HG03135 (cell line): ENCODE measurements around the gene SELE.
"Not testable (repeated sequence)": the region's sequence is repeated elsewhere in the genome, so short reads cannot be mapped to it uniquely, and the experiment has no call there.

ENCODE experiments used
- ATAC-seq: cut with Tn5 transposase; IDR thresholded peaks from one replicate; pipeline ENCODE4 v1.9.1; 2021; ENCODE audit warnings: mild to moderate bottlenecking, moderate library complexity; ENCODE audit not compliant: unreplicated experiment

Gene SELE

DNA sequence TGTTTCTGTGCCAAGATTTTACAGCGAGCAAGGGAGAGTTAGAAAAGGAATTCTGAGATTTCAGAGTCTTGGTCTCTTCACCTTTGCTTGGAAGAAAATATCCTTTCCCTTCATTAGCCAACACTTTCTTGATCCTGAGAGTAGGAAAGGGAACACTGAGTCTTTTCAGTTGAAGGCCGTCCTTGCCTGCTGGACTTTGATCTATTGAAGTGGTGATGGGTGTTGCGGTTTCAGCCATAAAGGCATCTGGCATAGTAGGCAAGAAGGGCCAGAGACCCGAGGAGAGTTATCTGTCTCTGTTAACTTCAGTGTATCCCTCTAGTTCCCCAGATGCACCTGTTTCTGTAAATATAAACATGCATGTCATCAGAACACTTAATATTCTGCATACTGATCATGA is 9.7 kb downstream of the SELE start:
- ATAC-seq, result no peak

DNA sequence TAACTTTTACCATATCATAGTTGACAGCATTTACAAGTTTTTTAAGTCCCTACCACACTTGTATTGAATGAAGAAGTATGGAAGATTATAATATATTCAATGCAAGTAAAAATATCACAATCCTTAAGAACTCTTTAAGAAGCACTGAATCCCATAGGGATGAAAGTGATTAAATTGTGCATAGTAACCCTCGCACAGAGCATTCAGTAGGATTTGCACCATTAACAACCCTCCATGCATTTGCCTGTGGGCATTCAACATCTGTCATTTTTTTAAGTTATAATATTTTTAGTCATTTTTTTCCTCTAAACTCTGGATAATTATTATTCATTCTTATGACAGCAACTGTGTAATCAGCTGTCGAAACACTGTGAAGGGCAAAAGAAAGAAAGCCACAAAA is 10.1 kb downstream of the SELE start:
- ATAC-seq, result no peak

DNA sequence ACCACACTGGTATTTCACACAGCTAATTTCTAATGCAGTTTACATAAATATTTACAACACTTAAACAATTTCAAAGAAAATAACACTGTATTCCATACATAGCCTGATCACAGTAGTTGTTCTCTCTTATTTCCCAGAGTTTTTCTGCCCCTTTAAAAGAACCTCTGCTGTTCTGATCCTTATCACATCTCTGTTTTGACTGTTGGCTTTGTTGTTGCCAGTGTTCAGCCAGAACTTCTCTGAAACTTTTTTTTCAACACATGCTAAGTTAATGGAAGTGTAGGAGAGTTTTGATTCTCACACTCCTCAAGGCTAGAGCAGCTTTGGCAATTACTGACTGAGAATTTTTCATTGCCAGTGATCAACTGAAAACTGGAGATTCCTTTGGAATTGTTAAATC is 11.1 kb downstream of the SELE start:
- ATAC-seq, result no peak

DNA sequence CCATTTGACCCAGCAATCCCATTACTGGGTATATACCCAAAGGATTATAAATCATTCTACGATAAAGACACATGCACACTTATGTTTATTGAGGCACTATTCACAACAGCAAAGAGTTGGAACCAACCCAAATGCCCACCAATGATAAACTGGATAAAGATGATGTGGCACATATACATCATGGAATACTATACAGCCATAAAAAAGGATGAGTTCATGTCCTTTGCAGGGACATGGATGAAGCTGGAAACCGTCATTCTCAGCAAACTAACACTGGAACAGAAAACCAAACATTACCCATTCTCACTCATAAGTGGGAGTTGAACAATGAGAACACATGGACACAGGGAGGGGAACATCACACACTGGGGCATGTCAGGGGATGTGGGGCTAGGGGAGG is 18.8 kb downstream of the SELE start:
- not testable (repeated sequence) for ATAC-seq

DNA sequence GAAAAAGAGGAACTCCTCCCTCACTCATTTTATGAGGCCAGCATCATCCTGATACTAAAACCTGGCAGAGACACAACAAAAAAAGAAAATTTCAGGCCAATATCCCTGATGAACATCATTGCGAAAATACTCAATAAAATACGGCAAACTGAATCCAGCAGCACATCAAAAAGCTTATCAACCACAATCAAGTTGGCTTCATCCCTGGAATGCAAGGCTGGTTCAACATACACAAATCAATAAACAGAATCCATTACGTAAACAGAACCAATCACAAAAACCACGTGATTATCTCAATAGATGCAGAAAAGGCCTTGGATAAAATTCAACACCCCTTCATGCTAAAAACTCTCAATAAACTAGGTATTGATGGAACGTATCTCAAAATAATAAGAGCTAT is 20.8 kb downstream of the SELE start:
- not testable (repeated sequence) for ATAC-seq

DNA sequence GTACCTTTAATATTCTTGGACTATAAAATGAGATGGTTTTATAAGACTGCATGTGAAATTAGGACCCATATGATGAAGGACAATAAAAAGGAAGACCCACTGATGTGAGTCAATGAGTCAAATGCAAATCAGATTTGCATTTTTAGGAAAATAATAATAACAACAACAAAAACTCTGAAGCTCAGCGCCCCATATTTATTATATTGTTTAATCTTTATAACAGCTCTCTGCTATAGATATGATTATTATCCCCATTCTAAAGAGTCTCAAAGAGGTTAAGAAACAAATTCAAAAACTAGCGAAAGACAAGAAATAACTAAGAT is 21.6 kb downstream of the SELE start:
- ATAC-seq, result no peak

DNA sequence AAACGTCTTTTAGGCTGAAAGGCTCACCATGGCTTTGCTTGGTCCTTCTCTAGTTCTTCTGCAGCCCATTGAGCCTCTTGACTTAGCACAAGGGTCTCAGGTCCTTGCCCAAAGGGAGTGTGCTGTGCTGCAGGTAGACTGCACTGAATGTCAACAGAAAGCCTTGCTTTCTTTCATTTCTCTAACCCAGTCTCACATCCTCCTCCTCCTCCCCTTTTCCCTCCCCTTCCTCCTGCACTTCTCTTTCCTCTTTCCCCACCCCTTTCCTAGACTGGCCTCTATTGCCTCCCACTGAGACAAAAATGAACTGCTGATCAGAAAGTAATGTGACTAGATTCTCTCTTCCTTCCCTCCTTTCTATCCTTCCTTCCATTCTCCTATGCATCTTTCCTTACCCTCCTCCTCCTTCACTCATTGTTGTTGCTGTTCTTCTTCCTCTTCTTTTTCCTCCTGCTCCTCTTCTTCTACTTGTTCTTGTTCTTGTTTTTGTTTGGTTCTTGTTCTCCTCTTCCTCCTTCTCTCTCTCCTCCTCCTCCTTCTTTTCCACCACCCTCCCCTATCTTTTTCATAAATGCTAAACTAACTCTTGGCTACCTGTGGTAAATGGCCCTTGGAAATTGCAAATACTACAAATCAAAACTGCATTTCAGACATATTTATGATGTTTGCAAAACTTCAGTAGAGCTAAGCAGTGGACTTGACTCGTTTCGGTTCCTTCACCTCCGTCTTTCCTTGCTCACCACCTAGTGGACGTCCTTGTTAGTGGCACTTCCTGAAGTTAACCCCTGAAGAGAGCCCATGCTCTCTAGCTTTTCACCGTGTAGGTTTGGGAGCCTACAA is 22.2 kb downstream of the SELE start, which contains the start of gene SELL:
Gene SELL, minus strand, starts transcription at position 152 of the 840 bp plus-strand sequence. Its CDS starts 122 bp downstream, at position 30.
- peak; percentile 67 for ATAC-seq

DNA sequence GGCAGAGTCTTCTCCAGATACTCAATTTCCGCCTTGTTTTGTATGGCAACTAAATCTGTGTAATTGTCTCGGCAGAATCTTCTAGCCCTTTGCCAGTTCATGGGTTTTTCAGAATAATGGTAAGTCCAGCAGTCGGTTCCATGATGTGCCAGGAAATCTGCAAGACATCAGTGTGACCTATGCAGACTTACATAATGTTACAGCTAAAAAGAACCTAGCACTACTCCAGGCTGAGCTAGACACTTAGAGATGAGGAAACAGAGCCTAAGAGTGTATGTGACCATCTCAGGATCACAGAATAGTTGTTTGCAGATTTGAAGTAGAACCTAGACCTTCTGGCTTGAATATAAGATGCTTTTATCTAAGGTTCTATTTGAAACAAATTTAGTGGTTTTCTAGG is 25.2 kb downstream of the SELE start:
- ATAC-seq, result no peak

DNA sequence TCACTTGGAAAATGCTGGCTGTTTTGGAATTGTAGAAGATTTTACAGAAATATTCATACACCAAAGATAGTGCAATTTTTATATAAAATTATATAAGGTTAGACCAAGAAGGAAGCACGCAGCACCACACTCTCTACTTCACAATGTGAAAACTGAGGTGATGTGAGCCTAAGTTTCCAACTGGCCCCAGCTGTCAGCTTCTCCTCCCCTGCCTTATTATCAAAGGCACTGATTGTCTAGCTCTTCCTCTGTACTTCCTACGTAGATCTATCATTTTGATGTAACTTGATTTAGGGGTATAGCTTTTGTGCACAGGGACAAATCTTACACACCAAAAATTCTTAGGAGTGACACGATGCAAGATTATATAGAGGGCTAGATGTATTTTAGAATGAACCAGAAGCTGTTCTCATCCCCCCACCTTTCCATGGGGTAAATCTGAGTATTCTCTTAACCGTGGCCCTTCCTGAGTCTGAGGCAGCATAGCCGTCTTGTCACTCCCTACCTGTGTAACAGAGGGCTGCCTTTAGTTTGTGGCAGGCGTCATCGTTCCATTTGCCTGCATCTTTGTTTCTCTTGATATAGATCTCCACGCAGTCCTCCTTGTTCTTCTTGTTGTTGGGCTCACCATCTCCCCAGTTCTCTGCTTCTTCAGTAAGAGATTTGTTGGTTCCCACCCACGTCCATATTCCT is 25.8 kb downstream of the SELE start:
- no peak for ATAC-seq

DNA sequence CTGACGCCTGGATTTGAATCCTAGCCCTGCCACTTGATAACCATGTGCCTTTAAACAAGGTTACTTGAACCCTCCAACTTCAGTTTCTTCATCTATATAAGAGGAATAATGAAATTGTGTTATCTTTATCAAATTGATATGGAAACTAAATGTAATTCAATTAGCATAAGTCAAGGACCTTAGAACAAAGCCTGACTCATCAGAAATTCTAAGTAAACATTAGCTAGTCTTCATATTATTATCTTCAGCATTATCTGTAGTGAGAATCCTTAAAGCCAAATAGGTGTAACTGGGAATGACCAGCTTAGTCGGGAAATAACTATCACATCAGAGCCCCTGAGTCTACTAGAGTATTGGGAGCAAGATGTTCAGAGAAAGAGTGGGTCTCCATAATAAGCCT is 29.1 kb downstream of the SELE start:
- ATAC-seq, result no peak

DNA sequence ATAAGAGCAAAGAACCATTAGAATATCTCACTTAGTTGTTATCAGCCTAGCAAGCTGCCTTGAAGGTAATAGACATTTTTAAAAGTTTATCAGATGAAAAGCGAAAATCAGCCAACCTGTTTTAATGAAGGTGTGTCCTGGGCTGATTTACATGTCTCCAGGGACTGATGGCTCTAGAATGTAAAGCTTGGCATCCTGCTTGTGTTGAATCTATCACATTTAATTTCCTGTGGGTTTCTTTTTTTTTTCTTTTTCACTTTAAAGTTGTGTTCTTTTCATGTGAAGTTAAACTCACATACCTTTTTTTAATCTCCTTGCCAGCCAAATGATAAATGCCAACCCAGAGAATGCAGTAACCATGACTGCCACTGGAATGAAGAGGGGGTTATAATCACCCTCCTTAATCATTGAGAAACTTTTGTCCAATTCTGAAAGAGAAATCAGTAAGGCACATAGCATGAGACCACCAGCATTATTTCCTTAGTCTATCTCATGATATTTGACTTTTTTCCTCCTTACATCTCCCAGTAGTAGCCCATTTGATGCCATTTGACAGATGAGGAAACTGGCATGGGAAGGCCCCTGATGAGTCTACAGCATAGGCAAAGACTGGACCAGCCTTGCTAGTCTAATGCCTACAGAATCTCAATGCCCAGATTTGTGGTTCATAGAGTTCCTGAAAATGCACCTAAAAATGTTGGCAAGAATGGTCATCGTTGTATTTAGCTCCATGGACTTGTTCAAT is 32.4 kb downstream of the SELE start:
- no peak for ATAC-seq

DNA sequence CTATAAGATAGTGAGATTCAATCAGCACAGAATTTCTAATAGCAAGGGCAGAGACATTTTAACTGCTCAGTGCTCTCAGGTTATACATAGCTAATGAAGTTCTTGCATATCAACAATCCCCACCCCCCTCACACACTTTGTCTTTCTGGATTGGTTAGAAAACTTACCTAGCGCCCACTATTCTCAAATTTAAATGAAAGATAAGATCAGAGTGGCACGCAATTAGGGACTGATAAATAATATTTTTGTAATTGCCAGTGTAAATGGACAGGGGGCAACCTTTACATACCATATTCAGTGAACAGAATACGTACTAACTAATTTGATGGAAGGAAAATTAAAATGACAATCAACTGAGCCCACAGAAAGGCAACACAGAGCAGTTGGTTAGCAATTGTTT is 34.2 kb downstream of the SELE start:
- no peak for ATAC-seq

DNA sequence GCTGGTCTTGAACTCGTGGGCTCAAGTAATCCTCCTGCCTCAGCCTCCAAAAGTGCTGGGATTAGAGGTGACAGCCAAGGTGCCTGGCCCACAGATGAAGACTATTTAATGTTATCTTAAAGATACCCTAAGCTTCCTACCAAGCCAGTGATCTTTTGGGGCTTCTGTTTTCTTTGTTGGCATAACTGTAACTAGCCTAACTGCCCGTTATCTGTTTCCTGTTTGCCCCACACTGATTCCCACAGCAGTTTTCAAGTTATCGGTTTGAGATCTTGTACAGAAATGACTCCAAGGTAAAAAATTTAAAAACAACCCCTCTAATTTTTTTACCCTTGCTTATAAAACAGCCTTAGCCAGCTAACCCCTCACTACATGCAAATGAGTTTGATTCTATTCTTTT is 34.9 kb downstream of the SELE start:
- ATAC-seq, result no peak

DNA sequence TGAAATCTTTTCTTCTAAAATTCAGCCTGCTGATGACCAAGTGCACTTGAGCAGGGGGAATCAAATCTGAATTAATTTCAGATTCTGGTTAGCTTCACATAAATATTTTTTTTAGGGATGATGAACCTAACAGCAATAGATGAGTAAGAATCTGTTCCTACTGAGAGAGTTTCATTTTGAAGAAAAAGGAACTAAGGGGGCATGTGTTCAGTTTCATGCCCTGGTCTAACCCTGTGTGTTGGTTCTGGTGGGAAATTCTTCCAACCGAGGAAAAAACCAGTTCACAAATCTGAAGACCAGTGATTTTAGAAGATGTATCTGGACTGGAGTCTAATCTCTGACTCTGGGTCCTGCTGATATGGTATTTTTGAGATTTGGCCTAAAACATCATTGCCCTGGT is 36.1 kb downstream of the SELE start:
- ATAC-seq, result no peak

DNA sequence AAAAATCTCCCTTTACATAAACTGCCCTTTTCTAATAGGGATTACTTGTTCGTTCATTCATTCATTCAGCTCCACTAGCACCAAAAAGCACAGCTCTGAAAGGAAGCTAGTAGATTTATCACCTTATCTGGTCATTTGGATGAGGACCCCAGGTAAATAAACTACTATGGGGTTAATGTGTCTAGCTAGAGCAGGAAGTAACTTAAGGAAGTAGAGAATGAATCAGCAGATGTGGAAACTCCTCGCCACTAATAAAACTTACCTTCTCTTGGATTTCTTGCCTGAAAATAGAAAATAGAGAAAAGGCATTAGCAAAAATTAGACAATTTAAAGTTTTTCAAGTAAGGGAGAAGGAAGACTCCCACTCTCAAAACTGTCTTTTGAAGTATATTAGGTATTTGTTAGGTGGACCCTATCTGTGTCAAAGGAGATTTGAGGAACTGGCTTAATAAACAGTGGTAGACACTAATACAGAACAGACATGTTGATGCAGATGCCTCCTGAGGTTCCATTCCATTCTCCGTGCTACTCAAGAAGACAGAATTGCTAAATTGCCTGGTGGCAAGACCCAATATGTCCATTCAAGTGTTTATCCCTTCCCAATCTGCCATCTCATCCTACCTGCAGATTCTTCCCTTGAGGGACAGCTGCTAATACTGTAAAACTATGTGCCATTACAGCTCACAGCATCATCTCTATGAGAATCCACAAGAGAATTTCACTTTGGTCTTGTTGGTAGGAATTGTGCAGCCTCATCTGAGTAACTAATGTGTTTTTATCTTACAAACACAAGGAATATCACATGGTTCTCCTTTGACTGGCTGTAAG is 37.4 kb downstream of the SELE start:
- peak; percentile 27 for ATAC-seq

DNA sequence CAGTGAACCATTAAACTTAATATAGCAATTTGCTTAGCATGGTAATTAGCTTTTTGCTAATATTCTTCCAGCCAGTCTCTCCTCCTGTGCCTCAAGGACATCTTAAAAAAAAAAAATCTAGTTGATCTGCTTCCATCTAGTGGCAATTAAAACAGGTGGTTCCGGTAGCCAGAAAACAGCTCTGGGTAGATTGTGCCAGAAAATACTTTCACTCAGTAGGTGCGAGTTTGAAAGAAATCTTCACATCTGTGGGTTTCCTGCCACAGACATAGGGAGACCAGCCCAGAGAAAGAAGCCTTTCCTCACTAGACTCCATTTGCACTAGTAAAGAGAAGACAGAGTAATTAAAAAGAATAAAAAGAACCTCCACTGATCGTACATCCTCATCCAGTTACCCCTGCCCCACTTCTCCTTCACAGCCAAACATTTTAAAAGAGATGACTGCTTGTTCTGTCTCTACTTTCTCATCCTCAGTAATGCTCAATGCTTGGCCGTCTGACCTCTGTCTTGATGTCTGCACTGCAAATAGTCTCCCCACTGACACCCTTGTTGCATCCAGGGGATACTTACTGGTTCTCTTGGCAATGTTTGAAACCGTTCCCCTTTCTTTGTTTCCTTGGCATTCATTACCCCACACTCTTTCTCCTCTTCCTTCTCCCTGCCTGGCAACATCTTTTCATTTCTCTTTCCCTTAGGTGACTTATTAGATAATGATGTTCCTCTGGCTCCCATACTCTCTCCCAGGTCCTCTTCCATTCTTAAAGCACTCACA is 39.4 kb downstream of the SELE start:
- ATAC-seq, result no peak

DNA sequence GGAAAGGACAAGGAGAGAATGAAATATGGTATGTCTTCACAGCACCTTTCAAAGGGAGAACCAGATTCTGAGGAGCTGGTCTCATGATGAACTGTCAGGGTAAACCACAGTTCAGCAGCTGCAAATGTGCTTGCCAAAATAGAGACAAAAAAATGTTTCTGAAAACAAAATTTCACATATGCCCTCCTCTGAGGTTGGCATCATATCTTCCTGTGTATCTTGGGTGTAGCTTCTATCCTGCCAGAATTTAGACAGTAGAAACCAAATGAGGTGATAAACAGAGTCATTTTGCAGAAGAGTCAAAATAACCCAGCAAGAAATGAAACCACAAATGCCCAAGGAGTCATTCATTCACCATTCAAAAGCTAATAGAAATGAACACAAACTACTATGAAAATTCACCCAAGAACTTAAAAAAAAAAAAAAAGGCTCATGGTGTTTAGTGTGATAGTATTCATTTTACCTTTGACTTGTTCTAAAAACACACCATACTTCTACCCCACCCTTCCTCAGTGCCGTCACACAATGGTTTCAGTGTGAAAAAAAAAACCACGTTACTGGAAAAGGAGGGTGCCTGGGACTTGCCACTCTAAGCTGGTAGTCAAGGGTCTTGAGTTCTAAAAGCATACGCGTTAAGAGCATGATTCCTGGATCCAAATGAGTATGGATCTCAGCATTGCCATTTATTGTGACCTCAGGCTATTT is 41.0 kb downstream of the SELE start:
- no peak for ATAC-seq

DNA sequence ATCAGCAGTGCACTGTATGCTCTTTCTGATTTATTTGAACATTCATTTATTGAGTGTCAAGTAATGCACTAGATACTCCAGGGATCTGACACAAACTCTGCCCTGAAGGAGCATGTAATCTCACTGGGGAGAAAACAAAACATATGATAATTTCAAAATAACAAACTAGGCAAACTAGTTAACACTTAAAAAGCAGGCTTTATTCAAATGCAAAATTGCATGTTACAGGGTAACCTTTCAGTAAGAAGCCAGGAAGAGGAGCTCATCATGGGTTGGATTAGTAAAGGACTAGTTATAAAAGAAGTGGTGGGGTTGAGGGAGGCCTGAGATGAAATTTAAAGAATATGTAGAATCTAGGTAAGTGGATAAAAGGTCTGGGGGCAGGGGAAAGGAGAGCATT is 43.4 kb downstream of the SELE start:
- ATAC-seq, result no peak

DNA sequence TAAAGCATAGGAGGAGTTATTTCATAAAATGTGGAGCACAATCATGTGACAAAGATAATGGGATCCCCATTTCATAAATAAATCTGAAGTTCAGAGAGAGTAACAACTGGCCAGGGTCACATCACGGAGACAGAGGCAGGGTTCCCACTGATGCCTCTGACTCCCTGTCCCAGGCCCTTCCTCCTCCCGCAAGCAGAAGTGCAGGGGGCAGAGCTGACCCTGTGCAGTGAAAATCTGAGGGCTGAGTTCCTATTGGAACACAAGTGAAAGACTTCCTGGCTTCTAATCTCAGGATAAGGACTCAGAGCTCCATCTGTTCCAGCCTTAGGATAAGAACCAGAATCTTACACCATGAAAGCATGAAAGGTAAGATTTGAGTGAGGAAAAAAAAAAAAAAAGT is 44.5 kb downstream of the SELE start:
- no peak for ATAC-seq

DNA sequence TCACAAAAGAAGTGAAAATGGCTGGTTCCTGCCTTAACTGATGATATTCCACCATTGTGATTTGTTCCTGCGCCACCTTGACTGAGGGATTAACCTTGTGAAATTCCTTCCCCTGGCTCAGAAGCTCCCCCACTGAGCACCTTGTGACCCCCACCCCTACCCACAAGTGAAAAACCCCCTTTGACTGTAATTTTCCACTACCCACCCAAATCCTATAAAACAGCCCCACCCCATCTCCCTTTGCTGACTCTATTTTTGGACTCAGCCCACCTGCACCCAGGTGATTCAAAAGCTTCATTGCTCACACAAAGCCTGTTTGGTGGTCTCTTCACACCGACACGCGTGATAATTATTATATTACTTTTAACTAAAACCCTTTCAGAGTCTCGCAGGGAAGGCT is 45.5 kb downstream of the SELE start:
- ATAC-seq, result not testable (repeated sequence)
